Transverse colon (tissue), 4 donors: ENCODE results near the gene LRRC10B. TPM values are rescaled to one million over a fixed set of nuclear protein-coding genes. Genes with fewer than 3 reads are reported as not detected.

Experiments used
- DNase-seq: peaks from one replicate; pipeline ENCODE4 v3.0.0-alpha.2; 2019
- H3K27ac ChIP-seq, 4 donors: fragments of 200-600 bp; sonication (generic); 2 replicates each; pipeline ENCODE4 v1.5.1; 2016 to 2018; ENCODE audit warnings: inconsistent platforms in 4 of 4
- H3K27me3 ChIP-seq: fragments of 200-600 bp; sonication (generic); 2 replicates; pipeline ENCODE4 v1.5.1; 2017; ENCODE audit warnings: inconsistent platforms
- H3K36me3 ChIP-seq, 4 donors: fragments of 200-600 bp; sonication (generic); 2 replicates each; pipeline ENCODE4 v1.5.1; 2017 to 2019; ENCODE audit warnings: inconsistent platforms in 4 of 4
- H3K4me1 ChIP-seq, 4 donors: fragments of 200-600 bp; sonication (generic); 2 replicates each; pipeline ENCODE4 v1.5.1; 2017 to 2020; ENCODE audit warnings: inconsistent platforms in 4 of 4
- H3K4me3 ChIP-seq, 4 donors: fragments of 200-600 bp; sonication (generic); 1 replicate in 1 of 4; 2 replicates in 3 of 4; pipeline versions ENCODE4 v1.5.1 to v1.6.1; 2017 to 2019; ENCODE audit warnings: inconsistent platforms in 4 of 4
- H3K9me3 ChIP-seq, 2 donors: fragments of 200-600 bp; sonication (generic); 2 replicates each; pipeline ENCODE4 v1.5.1; 2017 to 2019; ENCODE audit warnings: inconsistent platforms in 2 of 2
- EP300 ChIP-seq: sonication (generic); formaldehyde crosslinking; IDR thresholded peaks from one replicate; pipeline ENCODE4 v1.6.1; 2017; ENCODE audit warnings: antibody characterized with exemption, low read depth
- POLR2A ChIP-seq: fragments of 450-650 bp; IDR thresholded peaks from one replicate; pipeline ENCODE4 v1.6.1; 2016; ENCODE audit warnings: antibody characterized with exemption, mild to moderate bottlenecking, moderate library complexity
- POLR2AphosphoS5 ChIP-seq, 3 donors: sonication (generic); formaldehyde crosslinking; IDR thresholded peaks; one replicate each; pipeline ENCODE4 v1.6.1; 2016; ENCODE audit warnings: antibody characterized with exemption in 3 of 3
- WGBS, 2 donors: methylation state at CpG; one replicate each; pipeline ENCODE4 v1.1.5; 2018; ENCODE audit warnings: low coverage in 1 of 2; 5-methylcytosine and 5-hydroxymethylcytosine counted together
- in situ Hi-C, 4 donors: fragments of 200-750 bp; cut with MboI; loops; one replicate each; pipeline versions ENCODE4 v1.15.0 to v1.15.1; 2017; ENCODE audit warnings: low sequenced_read_pairs in 3 of 4, low pct_ligation_motif_present in 1 of 4, low pct_unique_long_range_greater_than_20kb in 1 of 4
- intact Hi-C: fragments of 100-400 bp; cut with DNase I; formaldehyde crosslinking; loops from one replicate; pipeline ENCODE4 v1.15.1; 2023; ENCODE audit warnings: low total_unique reads
- small RNA-seq, 4 donors: library from RNA; depleted of rRNA; stranded (forward); fragments of <200 nt; gene quantifications; one replicate each; pipeline ENCODE3, GENCODE V24; 2016
- total RNA-seq, 4 donors: library from RNA; depleted of rRNA; stranded (reverse); fragments of >200 nt; gene quantifications; one replicate each; pipeline ENCODE4 v1.1.0, GENCODE V29; 2016
- TF ChIP-seq, protein P1 (sequence below), 5 experiments: fragments of 200-600 bp in 3 of 5; fragments of 450-650 bp in 2 of 5; sonication (generic) in 3 of 5; IDR thresholded peaks; 1 replicate in 2 of 5; 2 replicates in 3 of 5; pipeline ENCODE4 v1.5.1; 2016 to 2017; ENCODE audit warnings: antibody characterized with exemption in 5 of 5, inconsistent platforms in 3 of 5, mild to moderate bottlenecking in 2 of 5, moderate library complexity in 1 of 5

Gene LRRC10B
- total RNA-seq, 4 donors from 2014 or later, result 0.32 to 1.1 (median 0.60) TPM; not detected in 1

DNA sequence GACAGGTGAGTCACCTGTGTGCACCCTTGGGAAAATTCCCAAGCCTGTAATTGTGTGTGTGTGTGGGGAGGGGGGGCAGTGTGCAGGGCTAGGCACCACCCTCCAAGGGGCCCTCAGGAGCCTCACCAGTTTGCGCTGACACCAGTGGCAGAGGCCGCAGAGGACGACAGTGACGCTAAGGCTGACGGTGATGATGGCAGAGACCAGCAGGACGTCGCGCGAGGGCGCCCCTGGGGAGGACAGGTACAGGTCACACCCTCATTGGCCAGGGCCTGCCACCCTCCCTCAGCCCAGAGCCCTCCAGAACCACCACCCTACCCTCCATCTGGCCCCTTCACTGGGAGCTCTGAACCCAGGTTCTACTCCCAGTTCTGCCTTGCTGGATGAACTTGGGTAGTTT, 47.4 kb downstream of the LRRC10B start:
- in situ Hi-C loops, result no loop called here
- H3K27me3 ChIP-seq, result peaks cover 76% of the 10 kb centered on the region
- TF ChIP-seq POLR2AphosphoS5 (IDR thresholded peaks at IDR 0.05) (no peak), POLR2A (no peak), EP300 (no peak)
- TF ChIP-seq, protein P1, sequence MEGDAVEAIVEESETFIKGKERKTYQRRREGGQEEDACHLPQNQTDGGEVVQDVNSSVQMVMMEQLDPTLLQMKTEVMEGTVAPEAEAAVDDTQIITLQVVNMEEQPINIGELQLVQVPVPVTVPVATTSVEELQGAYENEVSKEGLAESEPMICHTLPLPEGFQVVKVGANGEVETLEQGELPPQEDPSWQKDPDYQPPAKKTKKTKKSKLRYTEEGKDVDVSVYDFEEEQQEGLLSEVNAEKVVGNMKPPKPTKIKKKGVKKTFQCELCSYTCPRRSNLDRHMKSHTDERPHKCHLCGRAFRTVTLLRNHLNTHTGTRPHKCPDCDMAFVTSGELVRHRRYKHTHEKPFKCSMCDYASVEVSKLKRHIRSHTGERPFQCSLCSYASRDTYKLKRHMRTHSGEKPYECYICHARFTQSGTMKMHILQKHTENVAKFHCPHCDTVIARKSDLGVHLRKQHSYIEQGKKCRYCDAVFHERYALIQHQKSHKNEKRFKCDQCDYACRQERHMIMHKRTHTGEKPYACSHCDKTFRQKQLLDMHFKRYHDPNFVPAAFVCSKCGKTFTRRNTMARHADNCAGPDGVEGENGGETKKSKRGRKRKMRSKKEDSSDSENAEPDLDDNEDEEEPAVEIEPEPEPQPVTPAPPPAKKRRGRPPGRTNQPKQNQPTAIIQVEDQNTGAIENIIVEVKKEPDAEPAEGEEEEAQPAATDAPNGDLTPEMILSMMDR (IDR thresholded peaks at IDR 0.05), result no peak
- H3K36me3 ChIP-seq, result no peaks in the 10 kb centered on the region
- H3K4me1 ChIP-seq, result peaks cover 0 to 6% (median 3%) of the 10 kb centered on the region in 4 donors
- no peak for DNase-seq
- no peak overlapping the region for H3K4me3 ChIP-seq
- no peak overlapping the region for H3K27ac ChIP-seq
- 46% methylated on average over 6 of the region's 10 CpGs; no CpG with 5 or more reads in 1 of the 2 donors for WGBS, 2 donors
- intact Hi-C loops, result no loop called here
- no peaks in the 10 kb centered on the region for H3K9me3 ChIP-seq

DNA sequence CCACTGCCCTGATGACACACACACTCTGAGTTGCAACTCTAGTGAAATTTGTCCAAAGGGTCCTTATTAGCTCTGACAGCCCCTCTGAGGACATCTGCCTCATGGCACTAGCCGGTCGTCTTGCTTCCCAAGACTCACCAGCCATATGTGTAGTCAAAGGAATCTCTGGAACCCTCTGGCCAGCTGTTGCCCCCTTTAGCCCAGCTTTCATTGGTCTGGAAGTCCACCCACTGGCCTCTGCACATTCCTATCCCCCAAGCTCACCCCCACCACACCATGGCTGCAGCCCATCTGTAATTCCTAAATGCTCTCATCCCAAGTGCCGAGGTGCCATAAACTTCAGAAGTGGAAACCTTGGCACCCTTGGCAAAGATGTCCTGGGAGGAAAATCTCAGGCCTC, 48.1 kb downstream of the LRRC10B start:
- in situ Hi-C loops (no loop called here), intact Hi-C loops (no loop called here)
- H3K4me1 ChIP-seq, result peaks cover 0 to 6% (median 3%) of the 10 kb centered on the region in 4 donors
- no peak overlapping the region for H3K27ac ChIP-seq
- H3K36me3 ChIP-seq, result no peaks in the 10 kb centered on the region
- DNase-seq, result no peak
- peaks cover 74% of the 10 kb centered on the region for H3K27me3 ChIP-seq
- H3K4me3 ChIP-seq, result no peak overlapping the region
- TF ChIP-seq, protein P1 (IDR thresholded peaks at IDR 0.05), result no peak
- TF ChIP-seq POLR2AphosphoS5 (IDR thresholded peaks at IDR 0.05) (no peak), EP300 (no peak), POLR2A (no peak)
- H3K9me3 ChIP-seq, result no peaks in the 10 kb centered on the region
- WGBS, 2 donors, result 56 to 76% methylated on average over 2 to 3 of the region's 3 CpGs

Small RNAs within 50 kb of the gene (small RNA-seq; reads per million reads assigned to genes)
- 0 to 0.28 (median 0.06) reads per million in 4 donors for gene MIR4488

Other genes with a start within 250 kb of the LRRC10B start
- 1 to 10 TPM in 1 of 4 donors, under 1 TPM in 2, not detected in 1; 0.16 to 2.2 (median 0.41) TPM for gene VWCE, start 213.4 kb upstream of the LRRC10B start, total RNA-seq
- gene DDB1, start 175.6 kb upstream of the LRRC10B start, total RNA-seq, result 100 to 1,000 TPM; 105 to 127 (median 123) TPM
- gene TKFC, start 175.5 kb upstream of the LRRC10B start, total RNA-seq, result 100 to 1,000 TPM in 1 of 4 donors, 10 to 100 TPM in 3; 32.9 to 103 (median 40.4) TPM
- gene CYB561A3, start 146.9 kb upstream of the LRRC10B start, total RNA-seq, result 100 to 1,000 TPM in 2 of 4 donors, 10 to 100 TPM in 2; 68.1 to 157 (median 93.6) TPM
- 10 to 100 TPM; 27.9 to 51.6 (median 35.6) TPM for gene TMEM138, start 146.4 kb upstream of the LRRC10B start, total RNA-seq
- 10 to 100 TPM in 3 of 4 donors, 1 to 10 TPM in 1; 1.9 to 32.8 (median 14.6) TPM for gene TMEM216, start 116.2 kb upstream of the LRRC10B start, total RNA-seq
- 10 to 100 TPM; 43.6 to 65.1 (median 53.7) TPM for gene CPSF7, start 78.8 kb upstream of the LRRC10B start, total RNA-seq
- 100 to 1,000 TPM in 1 of 4 donors, 10 to 100 TPM in 3; 65.8 to 122 (median 81.4) TPM for gene SDHAF2, start 78.6 kb upstream of the LRRC10B start, total RNA-seq
- gene SYT7, start 72.3 kb downstream of the LRRC10B start, total RNA-seq, result 10 to 100 TPM in 3 of 4 donors, 1 to 10 TPM in 1; 6.8 to 26.2 (median 12.8) TPM
- gene DAGLA, start 171.6 kb downstream of the LRRC10B start, total RNA-seq, result 10 to 100 TPM; 11.9 to 31.4 (median 17.0) TPM
- gene MYRF, start 243.9 kb downstream of the LRRC10B start, total RNA-seq, result 10 to 100 TPM in 3 of 4 donors, 1 to 10 TPM in 1; 2.0 to 14.2 (median 10.7) TPM